GM12875 (cell line): ENCODE data around the gene ITSN1.

Experiments
- H3K4me3 ChIP-seq: one replicate; pipeline ENCODE4 v1.5.1; 2011; ENCODE audit warnings: low read depth, low read length, control low read depth
- CTCF ChIP-seq: IDR thresholded peaks from 2 replicates; pipeline ENCODE4 v1.5.1; 2011; ENCODE audit warnings: low read depth, mild to moderate bottlenecking, control low read depth, inconsistent platforms, low read length, moderate library complexity, borderline replicate concordance; ENCODE audit not compliant: insufficient read depth

ITSN1 gene

GRCh38 chr21:33944185-33944763 is 302.0 kb downstream of the ITSN1 start:
- no peak for TF ChIP-seq CTCF
- H3K4me3 ChIP-seq: no peak overlapping the region

GRCh38 chr21:33945652-33946270 is 303.5 kb downstream of the ITSN1 start:
- TF ChIP-seq CTCF: no peak
- no peak overlapping the region for H3K4me3 ChIP-seq

- no peak for TF ChIP-seq CTCF
- no peak overlapping the region for H3K4me3 ChIP-seq
These were observed 305.3 kb downstream of the ITSN1 start for GRCh38 chr21:33947451-33948095.

GRCh38 chr21:33948096-33948950 is 306.0 kb downstream of the ITSN1 start:
- H3K4me3 ChIP-seq: no peak overlapping the region
- TF ChIP-seq CTCF: no peak

- no peak for TF ChIP-seq CTCF
- no peak overlapping the region for H3K4me3 ChIP-seq
These were observed 306.7 kb downstream of the ITSN1 start for GRCh38 chr21:33948951-33949444.
